Uterus (tissue), 4 donors: ENCODE data around the gene FBXO48. TPM values are rescaled to one million over a fixed set of nuclear protein-coding genes. Genes with fewer than 3 reads are reported as not detected.

Experiments used
- DNase-seq, 2 donors: peaks; one replicate each; pipeline ENCODE4 v3.0.0-alpha.2; 2019 to 2020
- H3K27ac ChIP-seq, 2 donors: fragments of 200-600 bp; sonication (generic); 1 replicate in 1 of 2; 2 replicates in 1 of 2; pipeline ENCODE4 v1.5.1; 2016 to 2018
- H3K27me3 ChIP-seq, 2 donors: fragments of 200-600 bp; sonication (generic); one replicate each; pipeline ENCODE4 v1.5.1; 2018 to 2019; ENCODE audit warnings: control low read depth in 1 of 2
- H3K36me3 ChIP-seq, 2 donors: fragments of 200-600 bp; sonication (generic); one replicate each; pipeline ENCODE4 v1.5.1; 2019; ENCODE audit warnings: control low read depth in 1 of 2
- H3K4me1 ChIP-seq, 2 donors: fragments of 200-600 bp; sonication (generic); one replicate each; pipeline ENCODE4 v1.5.1; 2018 to 2019; ENCODE audit warnings: control low read depth in 1 of 2
- H3K4me3 ChIP-seq, 2 donors: fragments of 200-600 bp; sonication (generic); 1 replicate in 1 of 2; 2 replicates in 1 of 2; pipeline ENCODE4 v1.5.1; 2018 to 2019; ENCODE audit warnings: mild to moderate bottlenecking in 1 of 2
- H3K9me3 ChIP-seq, 2 donors: fragments of 200-600 bp; sonication (generic); one replicate each; pipeline ENCODE4 v1.5.1; 2019; ENCODE audit warnings: control low read depth in 1 of 2
- POLR2A ChIP-seq, 2 donors: fragments of 450-650 bp; IDR thresholded peaks; one replicate each; pipeline ENCODE4 v1.6.1; 2016; ENCODE audit warnings: antibody characterized with exemption in 2 of 2, mild to moderate bottlenecking in 1 of 2, moderate library complexity in 1 of 2
- intact Hi-C: fragments of 100-400 bp; cut with DNase I; formaldehyde crosslinking; loops from one replicate; pipeline ENCODE4 v1.15.1; 2023; ENCODE audit warnings: low total_unique reads
- total RNA-seq, 4 donors: library from RNA; depleted of rRNA in 3 of 4; stranded (reverse); fragments of >200 nt in 3 of 4; gene quantifications; one replicate each; pipeline versions ENCODE4 v1.1.0 to v1.2.4, GENCODE V29; 2014 to 2023
- TF ChIP-seq, protein P1 (sequence below), 4 experiments: fragments of 200-600 bp in 2 of 4; fragments of 450-650 bp in 2 of 4; sonication (generic) in 2 of 4; IDR thresholded peaks; one replicate each; pipeline ENCODE4 v1.5.1; 2016 to 2019; ENCODE audit warnings: antibody characterized with exemption in 4 of 4, mild to moderate bottlenecking in 2 of 4, moderate library complexity in 1 of 4
- donor health status: DM: yes; HTN: yes; CAD: no.

FBXO48 gene, protein sequence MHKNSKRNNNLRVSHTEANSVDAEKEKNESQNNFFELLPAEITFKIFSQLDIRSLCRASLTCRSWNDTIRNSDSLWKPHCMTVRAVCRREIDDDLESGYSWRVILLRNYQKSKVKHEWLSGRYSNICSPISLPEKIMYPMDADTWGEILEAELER
- total RNA-seq: 1 to 10 TPM in 2 of 4 donors, under 1 TPM in 1, not detected in 1; 0.55 to 6.8 (median 1.5) TPM

DNA sequence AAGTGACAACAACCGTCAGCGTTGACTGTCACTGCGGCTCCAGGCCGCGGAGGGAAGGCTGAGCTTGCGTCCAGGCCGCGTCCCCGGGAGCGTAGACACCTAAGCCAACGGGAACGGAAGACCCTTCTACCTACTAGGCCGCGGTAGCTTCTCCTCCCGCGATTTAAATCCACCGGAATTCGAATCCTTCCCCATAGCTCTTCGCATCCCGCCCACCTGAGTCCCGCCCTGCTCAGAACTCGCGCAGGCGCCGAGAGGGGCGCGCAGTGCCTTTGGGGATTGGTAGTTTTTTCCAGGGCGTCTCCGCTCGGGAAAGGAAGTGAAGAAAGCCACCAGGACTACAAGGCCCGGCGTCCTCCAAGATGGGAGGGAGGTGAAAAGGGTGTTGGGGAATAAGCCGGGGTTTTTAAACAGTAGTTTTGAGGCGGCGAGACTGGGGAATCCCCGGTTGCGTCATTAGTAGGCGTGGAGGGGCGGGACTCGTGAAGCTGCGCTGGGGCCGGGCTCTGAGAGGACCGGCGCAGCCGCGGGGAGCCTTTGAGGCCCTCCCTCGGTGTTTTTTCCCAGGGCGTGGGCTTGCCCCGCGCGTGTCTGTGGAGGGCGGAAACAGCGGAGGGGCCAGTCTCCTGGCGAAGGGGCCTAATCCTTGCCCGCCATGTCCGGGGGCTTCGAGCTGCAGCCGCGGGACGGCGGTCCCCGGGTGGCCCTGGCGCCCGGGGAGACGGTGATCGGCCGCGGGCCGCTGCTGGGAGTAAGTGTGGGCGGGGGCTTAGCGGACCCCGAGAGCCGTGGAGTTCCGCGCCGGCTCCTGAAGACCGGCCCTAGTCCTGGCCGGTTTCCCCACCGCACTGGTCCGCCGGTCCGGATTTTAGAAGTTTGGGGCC is at the start of gene FBXO48, which contains the start of gene APLF:
FBXO48 (minus strand) TSS at position 218 of the 884 bp plus-strand sequence. CDS start 2,149 bp downstream, outside the sequence.
APLF (plus strand) TSS at position 509 of the 884 bp plus-strand sequence; CDS start at position 656, 147 bp downstream.
- peak; percentile 62 to 73 for TF ChIP-seq POLR2A (IDR thresholded peaks at IDR 0.05)
- TF ChIP-seq, protein P1, sequence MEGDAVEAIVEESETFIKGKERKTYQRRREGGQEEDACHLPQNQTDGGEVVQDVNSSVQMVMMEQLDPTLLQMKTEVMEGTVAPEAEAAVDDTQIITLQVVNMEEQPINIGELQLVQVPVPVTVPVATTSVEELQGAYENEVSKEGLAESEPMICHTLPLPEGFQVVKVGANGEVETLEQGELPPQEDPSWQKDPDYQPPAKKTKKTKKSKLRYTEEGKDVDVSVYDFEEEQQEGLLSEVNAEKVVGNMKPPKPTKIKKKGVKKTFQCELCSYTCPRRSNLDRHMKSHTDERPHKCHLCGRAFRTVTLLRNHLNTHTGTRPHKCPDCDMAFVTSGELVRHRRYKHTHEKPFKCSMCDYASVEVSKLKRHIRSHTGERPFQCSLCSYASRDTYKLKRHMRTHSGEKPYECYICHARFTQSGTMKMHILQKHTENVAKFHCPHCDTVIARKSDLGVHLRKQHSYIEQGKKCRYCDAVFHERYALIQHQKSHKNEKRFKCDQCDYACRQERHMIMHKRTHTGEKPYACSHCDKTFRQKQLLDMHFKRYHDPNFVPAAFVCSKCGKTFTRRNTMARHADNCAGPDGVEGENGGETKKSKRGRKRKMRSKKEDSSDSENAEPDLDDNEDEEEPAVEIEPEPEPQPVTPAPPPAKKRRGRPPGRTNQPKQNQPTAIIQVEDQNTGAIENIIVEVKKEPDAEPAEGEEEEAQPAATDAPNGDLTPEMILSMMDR (IDR thresholded peaks at IDR 0.05): peak in 2 of 4 experiments; percentile 3 to 4
- peak within 1 kb of the TSS; percentile 90 to 91 for H3K27ac ChIP-seq
- H3K4me3 ChIP-seq: peak within 1 kb of the TSS; percentile 64 to 93
- DNase-seq: peak; percentile 98 to 99
- H3K27me3 ChIP-seq: no peaks in the 10 kb centered on the region
- H3K4me1 ChIP-seq: no peaks in the 10 kb centered on the region
- no peaks in the 10 kb centered on the region for H3K36me3 ChIP-seq
- H3K9me3 ChIP-seq: no peaks in the 10 kb centered on the region
- intact Hi-C loops: no loop called here

DNA sequence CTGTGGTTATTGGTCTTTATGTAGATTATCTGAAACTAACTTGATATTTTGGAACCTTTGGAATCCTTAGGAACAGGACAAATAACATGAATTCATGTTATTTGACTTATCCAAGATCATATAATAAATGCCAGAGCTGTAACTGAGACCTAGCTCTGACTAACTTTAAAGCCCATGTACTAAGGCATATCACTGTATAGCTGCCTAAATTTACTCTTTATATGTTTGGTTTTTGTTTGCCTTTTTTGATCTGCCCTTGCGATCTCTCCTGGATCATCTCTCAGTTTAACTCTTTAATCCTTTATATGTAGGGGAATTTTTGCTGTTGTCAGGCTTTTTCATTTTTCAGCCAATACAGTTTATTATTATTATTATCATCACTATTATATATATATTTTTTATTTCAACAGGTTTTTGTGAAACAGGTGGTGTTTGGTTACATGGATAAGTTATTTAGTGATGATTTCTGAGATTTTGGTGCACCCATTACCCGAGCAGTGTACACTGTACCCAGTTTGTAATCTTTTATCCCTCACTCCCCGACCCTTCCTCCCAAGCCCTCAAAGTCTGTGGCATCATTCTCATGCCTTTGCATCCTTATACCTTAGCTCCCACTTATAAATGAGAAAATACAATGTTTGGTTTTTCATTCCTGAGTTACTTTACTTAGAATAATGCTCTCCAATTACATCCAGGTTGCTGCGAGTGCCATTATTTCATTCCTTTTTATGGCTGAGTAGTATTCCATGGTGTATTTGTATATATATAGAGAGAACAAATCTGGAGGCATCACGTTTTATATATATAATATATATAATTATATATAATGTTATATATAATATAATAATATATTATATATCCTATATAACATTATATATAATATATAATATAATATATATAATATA is 49.2 kb upstream of the FBXO48 start:
- Histone ChIP-seq H3K27ac (no peak overlapping the region), H3K9me3 (no peaks in the 10 kb centered on the region), H3K4me3 (no peak overlapping the region), H3K27me3 (no peaks in the 10 kb centered on the region), H3K36me3 (no peaks in the 10 kb centered on the region), H3K4me1 (no peaks in the 10 kb centered on the region)
- no peak for DNase-seq
- TF ChIP-seq POLR2A (IDR thresholded peaks at IDR 0.05): no peak
- TF ChIP-seq, protein P1 (IDR thresholded peaks at IDR 0.05): no peak
- intact Hi-C loops: no loop called here

DNA sequence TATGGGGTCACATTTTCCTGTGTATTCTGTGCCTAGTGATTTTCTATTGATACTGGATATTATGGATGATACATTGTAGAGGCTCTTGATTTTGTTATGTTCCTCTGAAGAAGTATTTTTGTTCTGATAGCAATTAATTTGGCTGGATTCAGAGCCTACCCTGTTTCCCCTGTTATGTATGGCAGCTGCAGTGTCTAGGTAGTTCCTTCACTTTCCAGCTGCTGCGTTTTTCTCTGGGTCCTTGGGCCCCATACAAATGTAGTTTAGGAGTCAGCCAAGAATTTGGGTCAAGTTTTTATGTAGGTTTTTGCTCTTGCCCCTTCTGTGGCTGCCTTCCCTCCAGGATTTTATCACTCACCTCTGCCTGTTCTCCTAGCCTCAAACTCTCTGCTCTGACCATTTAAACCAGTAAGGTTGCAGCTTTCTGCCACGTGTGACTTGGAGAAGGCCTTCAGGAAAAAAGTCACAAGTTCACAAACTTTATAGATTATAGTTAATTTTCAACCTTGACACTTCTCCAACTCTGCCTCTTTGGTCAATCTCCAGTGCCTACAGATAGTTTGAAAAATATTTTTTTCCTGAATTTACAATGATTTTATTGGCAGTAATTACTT is 47.3 kb upstream of the FBXO48 start:
- DNase-seq: no peak
- Histone ChIP-seq H3K4me1 (no peaks in the 10 kb centered on the region), H3K4me3 (no peak overlapping the region), H3K27ac (no peak overlapping the region), H3K9me3 (no peaks in the 10 kb centered on the region), H3K36me3 (no peaks in the 10 kb centered on the region), H3K27me3 (no peaks in the 10 kb centered on the region)
- intact Hi-C loops: no loop called here
- TF ChIP-seq POLR2A (IDR thresholded peaks at IDR 0.05): no peak
- TF ChIP-seq, protein P1 (IDR thresholded peaks at IDR 0.05): no peak

DNA sequence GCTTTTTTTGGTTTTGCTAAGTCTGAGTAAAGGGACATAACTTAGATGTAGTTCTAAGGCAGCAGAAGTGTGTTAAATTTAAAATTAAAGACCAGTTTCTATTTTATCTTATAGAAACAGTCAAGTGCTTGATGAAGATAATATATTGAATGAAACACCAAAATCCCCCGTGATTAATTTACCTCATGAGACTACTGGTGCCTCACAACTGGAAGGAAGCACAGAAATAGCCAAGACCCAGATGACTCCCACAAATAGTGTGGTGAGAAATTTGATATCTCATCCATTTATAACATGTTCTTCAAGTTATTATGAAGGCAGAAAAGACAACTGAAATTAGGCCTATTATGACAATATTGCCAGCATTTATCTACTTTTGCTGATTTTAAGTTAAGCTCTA is 45.9 kb upstream of the FBXO48 start:
- H3K27ac ChIP-seq: no peak overlapping the region
- no peak for DNase-seq
- H3K9me3 ChIP-seq: no peaks in the 10 kb centered on the region
- H3K36me3 ChIP-seq: no peaks in the 10 kb centered on the region
- no peaks in the 10 kb centered on the region for H3K4me1 ChIP-seq
- H3K4me3 ChIP-seq: no peak overlapping the region
- intact Hi-C loops: no loop called here
- H3K27me3 ChIP-seq: no peaks in the 10 kb centered on the region
- TF ChIP-seq, protein P1 (IDR thresholded peaks at IDR 0.05): no peak
- no peak for TF ChIP-seq POLR2A (IDR thresholded peaks at IDR 0.05)
